AG10803 (cell line): ENCODE results near the gene SPECC1L.

ENCODE experiments used
- DNase-seq: peaks from one replicate; pipeline ENCODE4 v3.0.0; 2010; ENCODE audit warnings: low read depth
- H3K4me3 ChIP-seq: 2 replicates; pipeline ENCODE4 v1.5.1; 2011; ENCODE audit warnings: mild to moderate bottlenecking, low read length, control low read depth
- TF ChIP-seq, protein P1 (sequence below): conservative IDR thresholded peaks from 2 replicates; pipeline ENCODE4 v1.5.1; 2011; ENCODE audit warnings: mild to moderate bottlenecking, low read length, control low read depth, inconsistent platforms

The SPECC1L gene

DNA sequence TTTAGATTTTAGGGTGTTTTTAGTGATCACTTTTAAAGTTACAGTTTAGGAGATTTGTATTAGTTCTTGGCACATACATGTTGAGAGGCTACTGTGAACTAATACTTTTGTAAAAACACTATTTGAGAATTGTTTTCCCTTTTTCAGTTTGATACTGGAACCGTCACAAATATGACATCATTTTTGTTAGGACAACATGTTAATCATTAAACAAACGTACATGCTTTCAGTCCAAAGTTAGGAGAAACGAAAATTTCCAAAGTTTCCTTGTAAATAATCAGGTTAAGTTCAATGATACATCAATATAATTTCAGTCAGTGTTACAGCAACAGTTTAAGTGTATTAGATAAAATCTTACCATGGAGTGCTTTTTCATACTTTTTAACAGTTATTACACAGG lies 53.1 kb downstream of the SPECC1L start:
- TF ChIP-seq, protein P1, sequence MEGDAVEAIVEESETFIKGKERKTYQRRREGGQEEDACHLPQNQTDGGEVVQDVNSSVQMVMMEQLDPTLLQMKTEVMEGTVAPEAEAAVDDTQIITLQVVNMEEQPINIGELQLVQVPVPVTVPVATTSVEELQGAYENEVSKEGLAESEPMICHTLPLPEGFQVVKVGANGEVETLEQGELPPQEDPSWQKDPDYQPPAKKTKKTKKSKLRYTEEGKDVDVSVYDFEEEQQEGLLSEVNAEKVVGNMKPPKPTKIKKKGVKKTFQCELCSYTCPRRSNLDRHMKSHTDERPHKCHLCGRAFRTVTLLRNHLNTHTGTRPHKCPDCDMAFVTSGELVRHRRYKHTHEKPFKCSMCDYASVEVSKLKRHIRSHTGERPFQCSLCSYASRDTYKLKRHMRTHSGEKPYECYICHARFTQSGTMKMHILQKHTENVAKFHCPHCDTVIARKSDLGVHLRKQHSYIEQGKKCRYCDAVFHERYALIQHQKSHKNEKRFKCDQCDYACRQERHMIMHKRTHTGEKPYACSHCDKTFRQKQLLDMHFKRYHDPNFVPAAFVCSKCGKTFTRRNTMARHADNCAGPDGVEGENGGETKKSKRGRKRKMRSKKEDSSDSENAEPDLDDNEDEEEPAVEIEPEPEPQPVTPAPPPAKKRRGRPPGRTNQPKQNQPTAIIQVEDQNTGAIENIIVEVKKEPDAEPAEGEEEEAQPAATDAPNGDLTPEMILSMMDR: no peak
- no peak overlapping the region for H3K4me3 ChIP-seq
- no peak for DNase-seq

DNA sequence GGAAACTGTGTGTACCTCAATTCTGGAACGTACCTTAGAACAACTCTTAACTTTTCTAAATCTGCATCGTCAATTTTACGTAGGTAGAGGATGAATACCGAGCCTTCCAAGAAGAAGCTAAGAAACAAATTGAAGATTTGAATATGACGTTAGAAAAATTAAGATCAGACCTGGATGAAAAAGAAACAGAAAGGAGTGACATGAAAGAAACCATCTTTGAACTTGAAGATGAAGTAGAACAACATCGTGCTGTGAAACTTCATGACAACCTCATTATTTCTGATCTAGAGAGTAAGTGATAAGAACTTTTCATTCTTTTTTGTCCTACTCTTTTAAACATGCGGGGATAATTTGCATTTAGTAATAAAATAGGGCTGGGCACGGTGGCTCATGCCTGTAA lies 53.5 kb downstream of the SPECC1L start:
- DNase-seq: no peak
- H3K4me3 ChIP-seq: no peak overlapping the region
- TF ChIP-seq, protein P1: no peak

GRCh38 chr22:24325105-24325757 lies 54.6 kb downstream of the SPECC1L start:
- no peak overlapping the region for H3K4me3 ChIP-seq
- TF ChIP-seq, protein P1: peak; percentile 94
- DNase-seq: peak; percentile 99

DNA sequence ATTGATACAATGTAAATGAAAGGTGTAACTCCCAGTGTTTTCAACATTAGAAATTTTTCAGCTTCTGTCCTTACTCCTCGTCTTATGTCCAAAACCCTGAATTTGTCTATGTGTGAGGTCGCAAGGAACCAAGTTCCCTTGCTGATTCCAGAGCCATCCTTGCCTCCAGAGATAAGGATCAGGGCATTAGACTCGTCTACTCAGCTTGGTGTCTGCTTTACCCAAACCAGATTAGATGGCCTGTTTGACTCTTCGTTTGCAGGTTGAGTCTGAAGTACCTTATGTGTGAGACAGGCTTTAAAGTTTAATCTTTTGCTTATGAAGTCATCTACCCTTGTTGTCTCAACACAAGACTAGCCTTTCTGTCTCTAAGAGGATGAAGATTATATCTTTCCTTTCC lies 55.6 kb downstream of the SPECC1L start:
- TF ChIP-seq, protein P1: no peak
- no peak for DNase-seq
- no peak overlapping the region for H3K4me3 ChIP-seq

DNA sequence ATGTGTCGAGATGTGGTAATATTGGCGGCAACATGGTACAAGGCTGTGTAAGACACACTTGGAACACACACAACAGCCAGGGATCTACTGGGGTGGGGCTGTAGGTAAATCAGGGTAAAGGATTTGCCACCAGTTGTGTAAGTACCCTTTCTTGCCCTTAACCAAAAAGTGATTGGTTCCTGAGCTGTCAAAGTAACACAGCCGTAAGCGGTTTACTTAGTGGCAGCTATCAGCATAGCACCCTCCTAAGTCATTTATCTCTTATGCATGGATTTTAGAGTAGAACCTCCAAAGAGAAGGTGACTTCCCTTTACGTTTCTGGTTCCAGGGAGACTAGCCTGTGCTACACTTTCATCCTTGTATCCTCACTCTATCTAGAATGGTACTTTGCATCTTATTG lies 57.2 kb downstream of the SPECC1L start:
- TF ChIP-seq, protein P1: no peak
- no peak overlapping the region for H3K4me3 ChIP-seq
- no peak for DNase-seq

- TF ChIP-seq, protein P1: no peak
- no peak for DNase-seq
- no peak overlapping the region for H3K4me3 ChIP-seq
Observed at GRCh38 chr22:24329453-24329852, 58.8 kb downstream of the SPECC1L start.

DNA sequence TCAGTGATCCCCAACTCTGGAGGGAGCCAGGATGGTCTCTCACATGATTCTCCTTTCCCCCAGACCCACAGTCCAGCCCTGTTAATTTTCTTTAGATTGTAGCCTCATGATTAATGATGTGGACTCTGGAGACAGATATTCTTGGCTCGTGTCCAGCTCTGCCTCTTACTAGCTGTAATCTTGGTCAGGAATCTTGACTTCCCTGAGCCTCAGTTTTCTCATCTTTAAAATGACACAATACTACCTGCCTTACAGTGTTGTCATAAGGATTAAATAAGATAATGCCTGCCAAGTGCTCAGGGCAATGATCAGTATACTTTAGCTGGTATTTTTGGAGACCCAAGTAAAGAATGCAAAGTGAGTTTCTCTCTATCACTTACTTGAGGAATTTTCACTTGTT lies 60.0 kb downstream of the SPECC1L start:
- TF ChIP-seq, protein P1: no peak
- no peak for DNase-seq

More for the DNA sequence above, 60.0 kb downstream of the SPECC1L start:
- H3K4me3 ChIP-seq: no peak overlapping the region
